GM12878 (cell line): ENCODE data around the gene RAB6B. TPM values are rescaled to one million over a fixed set of nuclear protein-coding genes. Genes with fewer than 3 reads are reported as not detected.

Experiments used
- ATAC-seq: fragments of 200-7000 bp; cut with Tn5 transposase; 3 replicates; pipeline ENCODE4 v1.9.1; 2020; ENCODE audit warnings: mild to moderate bottlenecking, moderate library complexity
- BruUV-seq: library from RNA; stranded (reverse); fragments of 400-500 nt; replicated peaks from 2 replicates; lab custom pipeline; 2021; lab: Mats Ljungman, UMichigan
- CTCF ChIA-PET: fragments of 300-600 bp; sonication (Branson Sonifier 250); formaldehyde crosslinking; extraction: SDS; loops from one replicate; lab custom pipeline; 2021; ENCODE audit warnings: inconsistent platforms; lab: Yijun Ruan, JAX
- POLR2A ChIA-PET: fragments of 350-600 bp; formaldehyde crosslinking; extraction: SDS; loops from one replicate; lab custom pipeline; 2021; ENCODE audit warnings: inconsistent platforms; lab: Charles Lee
- RAD21 ChIA-PET: fragments of 300-600 bp; sonication (Branson Sonifier 250); formaldehyde crosslinking; loops from one replicate; lab custom pipeline; 2023; ENCODE audit warnings: antibody characterized with exemption; ENCODE audit not compliant: unreplicated experiment; lab: Charles Lee
- SMC1A ChIA-PET: fragments of 300-600 bp; sonication (Branson Sonifier 250); formaldehyde crosslinking; loops from one replicate; lab custom pipeline; 2023; ENCODE audit not compliant: unreplicated experiment, uncharacterized antibody; lab: Charles Lee
- DNase-seq: peaks from one replicate; pipeline ENCODE4 v3.0.0-alpha.2; 2011; ENCODE audit warnings: low read depth, low spot score
- FAIRE-seq: peaks from 3 replicates; lab custom pipeline; 2011; peaks lifted over from hg19 to GRCh38; lab: Jason Lieb, UNC
- H2AFZ ChIP-seq: 2 replicates; pipeline ENCODE4 v1.6.0; 2011; ENCODE audit warnings: low read depth, low read length, control low read depth; ENCODE audit not compliant: control insufficient read depth
- H3K27ac ChIP-seq: 2 replicates; pipeline ENCODE4 v1.5.1; 2011; ENCODE audit warnings: control low read depth; ENCODE audit not compliant: control insufficient read depth, insufficient read depth
- H3K27me3 ChIP-seq, 2 experiments: replicated peaks in 1 of 2; 2 replicates each; pipeline versions ENCODE4 v1.6.0 to v1.6.1; 2011; ENCODE audit warnings: low read length in 1 of 2; ENCODE audit not compliant: control insufficient read depth in 2 of 2, insufficient read depth in 2 of 2
- H3K36me3 ChIP-seq, 2 experiments: 2 replicates each; pipeline ENCODE4 v1.5.1; 2011; ENCODE audit warnings: low read length in 1 of 2; ENCODE audit not compliant: control insufficient read depth in 2 of 2, insufficient read depth in 2 of 2
- H3K4me1 ChIP-seq: 2 replicates; pipeline ENCODE4 v1.6.1; 2011; ENCODE audit warnings: mild to moderate bottlenecking, low read length, moderate library complexity, mixed read lengths; ENCODE audit not compliant: control insufficient read depth, insufficient read depth
- H3K4me2 ChIP-seq: 2 replicates; pipeline ENCODE4 v1.6.0; 2011; ENCODE audit warnings: control low read depth; ENCODE audit not compliant: control insufficient read depth, insufficient read depth
- H3K4me3 ChIP-seq: fragments of 200-600 bp; sonication (generic); 2 replicates; pipeline ENCODE4 v1.5.1; 2016
- H3K79me2 ChIP-seq: 2 replicates; pipeline ENCODE4 v1.6.0; 2011; ENCODE audit warnings: low read length; ENCODE audit not compliant: control insufficient read depth, insufficient read depth
- H3K9ac ChIP-seq: 2 replicates; pipeline ENCODE4 v1.8.0; 2011; ENCODE audit warnings: low read length, control low read depth, mixed read lengths; ENCODE audit not compliant: control insufficient read depth, insufficient read depth
- H3K9me3 ChIP-seq: replicated peaks from 3 replicates; pipeline ENCODE4 v1.5.1; 2011; ENCODE audit warnings: mild to moderate bottlenecking, low read length; ENCODE audit not compliant: control insufficient read depth, insufficient read depth
- H4K20me1 ChIP-seq: 2 replicates; pipeline ENCODE4 v1.6.0; 2011; ENCODE audit not compliant: control insufficient read depth, insufficient read depth
- BCL3 ChIP-seq: IDR thresholded peaks from 2 replicates; pipeline ENCODE4 v1.6.1; 2011; ENCODE audit warnings: borderline replicate concordance, low read depth, mild to moderate bottlenecking, moderate library complexity, low read length; ENCODE audit not compliant: insufficient read depth, poor library complexity, severe bottlenecking
- BRCA1 ChIP-seq: IDR thresholded peaks from 2 replicates; pipeline ENCODE4 v1.6.1; 2011; ENCODE audit warnings: low read depth, low read length, improper control_type of control experiment
- CBX3 ChIP-seq: fragments of 200-600 bp; sonication (generic); IDR thresholded peaks from 2 replicates; pipeline ENCODE4 v1.6.1; 2016; ENCODE audit warnings: low read depth, borderline replicate concordance
- CHD2 ChIP-seq: IDR thresholded peaks from 2 replicates; pipeline ENCODE4 v1.6.1; 2011; ENCODE audit warnings: low read depth, low read length, improper control_type of control experiment, borderline replicate concordance
- EP300 ChIP-seq, 2 experiments: fragments of 150-350 bp in 1 of 2; IDR thresholded peaks; 2 replicates each; pipeline ENCODE4 v1.6.1; 2011 to 2012; ENCODE audit warnings: low read depth in 2 of 2, low read length in 2 of 2, borderline replicate concordance in 1 of 2, improper control_type of control experiment in 1 of 2, inconsistent platforms in 1 of 2; ENCODE audit not compliant: control insufficient read depth in 1 of 2
- ETV6 ChIP-seq, 2 experiments: fragments of 450-650 bp in 1 of 2; IDR thresholded peaks in 1 of 2; conservative IDR thresholded peaks in 1 of 2; 2 replicates each; pipeline ENCODE4 v1.6.1; 2014; ENCODE audit warnings: antibody characterized with exemption in 1 of 2, borderline replicate concordance in 1 of 2, low read depth in 1 of 2, mild to moderate bottlenecking in 1 of 2, moderate library complexity in 1 of 2
- FOS ChIP-seq: IDR thresholded peaks from 3 replicates; pipeline ENCODE4 v1.6.1; 2011; ENCODE audit warnings: borderline replicate concordance; ENCODE audit not compliant: insufficient read length; ENCODE audit errors: extremely low read depth
- POLR2AphosphoS5 ChIP-seq: IDR thresholded peaks from 2 replicates; pipeline ENCODE4 v1.6.1; 2011; ENCODE audit warnings: mild to moderate bottlenecking, low read length, inconsistent platforms
- POU2F2 ChIP-seq: IDR thresholded peaks from 3 replicates; pipeline ENCODE4 v1.6.1; 2011; ENCODE audit warnings: low read depth, mild to moderate bottlenecking, low read length, borderline replicate concordance
- RAD51 ChIP-seq: fragments of 450-650 bp; IDR thresholded peaks from 2 replicates; pipeline ENCODE4 v1.6.1; 2016; ENCODE audit warnings: moderate library complexity, mild to moderate bottlenecking, inconsistent platforms
- RBBP5 ChIP-seq: fragments of 200-600 bp; sonication (generic); conservative IDR thresholded peaks from 2 replicates; pipeline ENCODE4 v1.6.1; 2016
- SRF ChIP-seq, 2 experiments: IDR thresholded peaks; 2 replicates each; pipeline ENCODE4 v1.6.1; 2011; ENCODE audit warnings: low read depth in 2 of 2, low read length in 2 of 2, mild to moderate bottlenecking in 1 of 2, moderate library complexity in 1 of 2
- ZBTB11 ChIP-seq: fragments of 450-650 bp; formaldehyde crosslinking; IDR thresholded peaks from 2 replicates; pipeline ENCODE4 v1.5.0; 2022; ENCODE audit warnings: mild to moderate bottlenecking, missing genetic modification characterization
- WGBS: methylation state at CpG from one replicate; pipeline ENCODE4 v1.1.6; 2016; ENCODE audit warnings: low lambda C conversion rate; ENCODE audit not compliant: insufficient replicate concordance, insufficient coverage; ENCODE audit errors: missing lambda C conversion rate; 5-methylcytosine and 5-hydroxymethylcytosine counted together
- in situ Hi-C: fragments of 300-500 bp; cut with MboI; formaldehyde crosslinking; loops from 9 replicates; pipeline ENCODE4 v1.14.3; 2018; ENCODE audit warnings: mixed read lengths
- intact Hi-C: fragments of 100-400 bp; cut with micrococcal nuclease; formaldehyde crosslinking; loops from one replicate; pipeline ENCODE4 v1.14.2; 2022; ENCODE audit not compliant: unreplicated experiment
- polyA plus RNA-seq, 11 experiments: library from polyadenylated mRNA; depleted of rRNA in 4 of 11; unstranded in 6 of 11; stranded (reverse) in 5 of 11; fragments of >200 nt; fragmentation: Nextera tagmentation in 4 of 11; fragmentation: Illumina TruSeq in 1 of 11; extraction: Ambion mirVana in 4 of 11; extraction: Trizol in 1 of 11; gene quantifications; 1 replicate in 1 of 11; 2 replicates in 10 of 11; pipeline versions ENCODE4 v1.2.1 to v1.2.3, GENCODE V29; 2011 to 2016; ENCODE audit warnings: inconsistent platforms in 2 of 11, missing spikeins in 2 of 11, low read depth in 1 of 11
- total RNA-seq, 4 experiments: library from RNA; depleted of rRNA in 3 of 4; stranded (reverse); fragments of >200 nt in 3 of 4; fragmentation: Illumina TruSeq in 1 of 4; extraction: Trizol in 1 of 4; gene quantifications; 2 replicates each; pipeline versions ENCODE4 v1.2.1 to v1.2.3, GENCODE V29; 2013 to 2021

RAB6B gene
- total and polyA plus RNA-seq, 10 of the 15 experiments (the other 5 are each of a cell fraction or from before 2014, with no cell fraction given) = 0.01 to 0.16 (median 0.04) TPM; not detected in 5

- no peak for TF ChIP-seq ZBTB11 (CRISPR knock-in tag)
- TF ChIP-seq, all 136 proteins: peak for 0
Observed at GRCh38 chr3:133928136-133928893, 32.6 kb upstream of the RAB6B start (continued).

GRCh38 chr3:133927540-133928066 lies 31.9 kb upstream of the RAB6B start:
- POLR2A ChIA-PET = no interaction called here
- H2AFZ ChIP-seq = peak overlapping the region; percentile 69
- no peak for TF ChIP-seq EP300 (IDR thresholded peaks at IDR 0.05; ENCODE audit: borderline replicate concordance in 1 of 2, control insufficient read depth in 1 of 2, low read depth in 2 of 2, low read length in 2 of 2)
- no peak for TF ChIP-seq RBBP5
- TF ChIP-seq FOS = no peak
- TF ChIP-seq CBX3 = no peak
- TF ChIP-seq POU2F2 = no peak
- TF ChIP-seq BRCA1 = no peak
- no peak for TF ChIP-seq BCL3
- TF ChIP-seq ETV6 (conservative IDR thresholded peaks at IDR 0.05 in 1 of 2, IDR thresholded peaks at IDR 0.05 in 1 of 2; ENCODE audit: borderline replicate concordance in 1 of 2, low read depth in 1 of 2) = no peak
- no peak for TF ChIP-seq CHD2
- no peak for TF ChIP-seq RAD51
- no peak for TF ChIP-seq POLR2AphosphoS5
- TF ChIP-seq SRF (IDR thresholded peaks at IDR 0.05; ENCODE audit: low read depth in 2 of 2, low read length in 2 of 2) = no peak

More at GRCh38 chr3:133927540-133928066, 31.9 kb upstream of the RAB6B start:
- in situ Hi-C loops (no loop called here), intact Hi-C loops (loop anchor here (1.0 to 10.0 kb wide), 5 partner anchors 108 to 1196 kb away; no protein-coding TSS in a partner anchor)
- ChIA-PET RAD21 (no interaction called here), SMC1A (interaction anchor here (0.7 to 0.8 kb wide), 2 partner anchors 109 to 1201 kb away, joined by 3 to 4 read pairs; no protein-coding TSS in a partner anchor), CTCF (interaction anchor here (0.7 to 6.0 kb wide), 8 partner anchors 56 to 1197 kb away, joined by 3 to 37 read pairs (median 4); no protein-coding TSS in a partner anchor)
- Histone ChIP-seq H3K27ac (no peak overlapping the region), H4K20me1 (no peaks in the 10 kb centered on the region; the same call in 1 of the 2 replicates), H3K4me2 (peak overlapping the region; percentile 92), H3K9ac (no peak overlapping the region), H3K79me2 (no peaks in the 10 kb centered on the region), H3K4me3 (peak overlapping the region; percentile 74), H3K36me3 (no peaks in the 10 kb centered on the region), H3K27me3 (peaks cover 0 to 2% of the 10 kb centered on the region in 2 experiments; a peak in 2 of 4 replicates), H3K9me3 (no peaks in the 10 kb centered on the region), H3K4me1 (peaks cover 2% of the 10 kb centered on the region)
- DNase-seq = no peak
- no TSS peak for BruUV-seq
- no peak for FAIRE-seq
- ATAC-seq = peak; percentile 93
- 3% methylated on average over 42 of the region's 51 CpGs for WGBS
